Stimulated activated CD8-positive, alpha-beta memory T cell treated with anti-CD3 and anti-CD28 coated beads, Interleukin-4, amount 100 ng/mL, for 4 hours (primary cell): ENCODE results near the gene HIRA.
"Not testable (repeated sequence)": the region's sequence is repeated elsewhere in the genome, so short reads cannot be mapped to it uniquely, and the experiment has no call there.

Experiments
- DNase-seq, 2 donors: peaks; one replicate each; pipeline ENCODE4 v3.0.0-alpha.2; 2020; ENCODE audit warnings: low read depth in 2 of 2, low spot score in 1 of 2

Gene HIRA

GRCh38 chr22:19387575-19387974 lies 44.0 kb downstream of the HIRA start:
- no peak for DNase-seq

DNA sequence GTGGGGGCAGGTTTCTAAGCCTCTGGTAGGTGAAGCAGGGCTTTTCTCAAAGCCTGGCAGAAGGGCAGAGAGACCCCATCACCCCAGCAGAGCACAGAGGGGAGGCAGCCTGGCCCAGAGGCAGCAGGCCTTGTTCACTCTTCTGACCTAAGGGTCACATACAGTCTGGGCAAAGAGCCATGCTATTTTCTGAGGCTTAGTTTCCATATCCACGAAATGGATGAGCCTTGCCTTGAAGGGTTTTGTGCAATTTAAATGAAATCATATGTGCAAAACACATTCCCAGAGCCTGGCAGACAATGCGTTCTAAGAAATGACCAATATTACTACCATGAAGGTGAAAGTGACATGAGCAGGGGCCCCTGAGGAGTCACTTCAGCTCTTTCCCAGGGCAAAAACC lies 44.5 kb downstream of the HIRA start:
- no peak for DNase-seq

DNA sequence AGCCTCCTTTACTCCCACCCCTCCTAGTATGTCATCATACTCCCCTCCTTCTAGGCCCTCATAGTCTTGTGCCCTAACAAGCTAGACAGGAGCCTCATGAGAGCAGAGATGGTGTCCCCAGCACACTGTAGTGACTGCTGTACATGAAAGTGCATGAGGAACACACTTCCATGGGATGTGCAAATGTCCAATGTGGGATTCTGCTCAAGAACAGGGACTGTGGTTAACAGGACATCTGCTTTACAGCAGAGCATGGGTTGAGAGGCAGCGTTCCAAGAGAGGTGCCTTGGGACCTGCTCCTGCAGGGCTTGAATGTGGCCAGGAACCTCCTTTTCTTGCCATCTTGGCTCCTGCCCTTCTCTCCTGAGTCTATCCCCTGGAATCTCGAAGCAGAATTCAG lies 45.3 kb downstream of the HIRA start:
- DNase-seq, result no peak

- no peak for DNase-seq
Observed at GRCh38 chr22:19385221-19385906, 46.2 kb downstream of the HIRA start.

DNA sequence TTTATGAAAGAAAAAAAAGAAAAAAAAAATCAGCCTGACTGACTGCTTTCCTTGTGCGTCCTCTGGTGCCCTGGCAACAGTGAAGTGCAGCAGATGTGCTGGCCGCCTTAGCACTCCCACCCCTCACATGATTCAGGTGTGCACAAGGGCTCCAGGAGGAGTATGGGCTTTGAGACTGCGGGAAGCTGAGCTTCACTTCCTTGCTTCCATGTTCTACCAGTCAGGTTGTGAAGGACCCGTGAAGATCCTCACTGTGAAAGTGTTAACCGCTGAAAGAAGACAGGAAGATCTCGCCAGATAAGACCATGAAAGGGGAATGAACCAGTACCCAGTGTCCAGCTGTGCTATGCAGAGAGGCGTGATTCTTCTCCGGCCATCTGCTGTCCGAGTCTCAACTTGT lies 48.2 kb downstream of the HIRA start:
- DNase-seq, result no peak

DNA sequence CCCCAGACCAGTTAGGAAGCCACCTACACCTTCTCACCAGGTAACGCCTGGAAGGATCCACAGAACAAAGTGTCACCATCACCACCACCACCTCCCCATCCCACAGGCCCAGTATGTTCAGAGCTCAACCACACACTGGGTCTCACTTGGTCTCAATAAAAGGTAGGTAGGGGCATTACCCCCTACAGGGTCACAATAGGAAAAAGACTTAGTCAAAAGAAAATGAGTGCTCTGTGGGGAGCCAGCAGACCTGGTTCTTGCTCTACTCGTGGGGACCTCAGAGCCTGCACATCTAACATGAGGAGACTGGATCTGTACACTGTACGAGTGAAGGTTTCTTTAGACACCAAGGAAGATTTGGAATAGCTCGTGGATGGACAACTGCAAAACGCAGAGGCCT lies 49.3 kb downstream of the HIRA start:
- DNase-seq, result no peak

DNA sequence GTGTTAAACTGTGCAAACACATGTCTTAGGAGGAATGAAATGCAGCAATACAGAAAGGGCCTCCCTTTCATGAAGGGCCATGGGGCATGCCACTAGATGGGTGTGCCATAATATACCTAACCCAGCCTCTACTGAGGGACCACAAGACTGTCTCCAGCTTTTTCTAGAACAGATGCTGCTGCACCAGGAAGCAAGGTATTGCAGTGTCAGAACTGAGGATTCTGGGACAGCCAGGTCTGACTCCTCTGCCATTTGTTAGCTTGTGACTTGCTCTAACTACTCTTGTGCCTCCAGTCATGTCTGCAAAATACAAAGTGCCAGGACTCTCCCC lies 53.2 kb downstream of the HIRA start:
- DNase-seq, result no peak

DNA sequence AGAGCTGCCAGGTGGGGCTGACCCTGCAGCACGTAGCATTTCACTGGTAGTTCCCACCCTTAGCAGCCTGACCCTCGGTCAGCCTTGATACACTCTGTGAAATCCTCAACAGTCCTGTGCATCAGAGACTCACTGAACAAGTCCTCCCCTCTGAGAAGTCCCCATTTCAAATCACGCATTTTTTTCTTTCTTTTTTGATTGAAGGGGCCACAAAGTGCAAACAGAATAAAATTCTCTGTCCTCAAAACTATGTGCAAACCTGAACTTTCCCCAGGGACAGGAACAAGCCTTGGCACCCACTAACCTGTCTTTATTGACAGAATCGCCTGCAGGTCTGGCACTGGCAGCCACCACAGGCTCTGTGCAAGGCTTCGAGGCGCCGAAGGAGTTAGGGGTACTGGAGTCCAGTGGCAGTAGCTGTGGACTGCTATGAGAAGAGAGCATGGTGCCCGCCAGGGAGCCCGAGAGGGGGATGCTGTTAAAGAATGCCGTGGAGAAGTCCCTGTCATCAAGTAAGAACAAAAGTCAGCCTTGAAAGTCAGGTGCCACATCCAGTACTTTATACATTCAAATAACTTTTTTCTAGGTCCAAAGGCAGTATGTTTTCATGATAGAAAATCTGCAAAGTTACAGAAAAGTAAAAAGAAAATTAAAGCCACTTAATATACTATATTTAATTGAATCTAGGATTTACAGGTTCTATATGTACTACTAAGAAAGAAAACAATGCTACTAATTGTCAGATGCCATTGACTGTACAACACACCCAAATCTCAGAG lies 53.8 kb downstream of the HIRA start:
- DNase-seq, result no peak

GRCh38 chr22:19376971-19377370 lies 54.6 kb downstream of the HIRA start:
- DNase-seq, result no peak

- DNase-seq, result no peak
Observed at GRCh38 chr22:19376247-19376646, 55.3 kb downstream of the HIRA start.

GRCh38 chr22:19375435-19375834 lies 56.1 kb downstream of the HIRA start:
- no peak for DNase-seq

- no peak for DNase-seq
Observed at GRCh38 chr22:19374410-19374809, 57.1 kb downstream of the HIRA start.

DNA sequence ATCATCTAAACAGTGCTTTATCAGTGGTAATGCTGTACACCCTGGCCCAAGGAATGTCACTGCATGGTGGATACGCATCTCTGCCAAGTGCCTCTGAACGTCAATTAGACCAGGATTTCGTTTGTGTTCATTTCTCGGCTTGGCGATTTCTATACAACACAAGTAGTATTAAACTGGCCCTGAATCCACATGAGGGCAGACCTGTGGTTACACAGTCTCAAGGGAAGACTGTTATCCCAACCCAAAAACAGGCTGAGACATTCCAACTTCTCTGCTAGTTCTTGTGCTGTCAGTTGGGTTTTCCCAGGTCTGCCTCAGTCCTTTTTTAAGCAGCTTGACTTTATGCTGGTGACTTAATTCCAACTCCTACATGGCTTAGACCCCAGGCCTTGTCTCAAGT lies 58.1 kb downstream of the HIRA start:
- no peak for DNase-seq

- no peak for DNase-seq
Observed at GRCh38 chr22:19371893-19372292, 59.6 kb downstream of the HIRA start.

- no peak for DNase-seq
Observed at GRCh38 chr22:19368876-19369275, 62.7 kb downstream of the HIRA start.

DNA sequence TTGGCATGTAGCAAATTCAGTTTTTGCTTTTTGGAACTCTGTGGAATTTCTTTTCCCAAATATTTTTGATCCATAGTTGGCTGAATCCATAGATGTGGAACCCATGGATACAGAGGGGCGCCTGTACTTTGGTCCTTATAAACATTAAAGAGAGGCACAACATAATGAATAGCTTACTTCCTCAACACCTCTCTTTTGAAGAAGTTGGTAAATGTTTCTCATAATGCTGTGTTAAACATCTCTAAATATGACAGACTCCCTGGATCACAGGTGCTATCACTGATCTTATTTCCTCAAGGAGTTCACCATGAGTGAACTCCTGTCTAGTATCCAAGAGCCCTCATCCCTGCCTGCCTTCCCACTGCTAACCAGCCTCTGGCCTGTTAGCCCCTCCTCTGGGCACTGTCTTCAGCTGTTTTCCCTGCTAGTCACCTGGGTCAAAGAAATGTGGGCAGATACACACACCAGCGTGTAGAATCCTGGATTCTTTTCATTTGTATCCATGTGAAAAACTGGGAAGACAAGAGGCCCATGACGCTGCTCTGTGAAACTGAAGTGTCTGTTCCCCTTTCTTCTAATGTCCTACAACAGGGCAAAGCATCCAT lies 63.7 kb downstream of the HIRA start:
- no peak for DNase-seq

DNA sequence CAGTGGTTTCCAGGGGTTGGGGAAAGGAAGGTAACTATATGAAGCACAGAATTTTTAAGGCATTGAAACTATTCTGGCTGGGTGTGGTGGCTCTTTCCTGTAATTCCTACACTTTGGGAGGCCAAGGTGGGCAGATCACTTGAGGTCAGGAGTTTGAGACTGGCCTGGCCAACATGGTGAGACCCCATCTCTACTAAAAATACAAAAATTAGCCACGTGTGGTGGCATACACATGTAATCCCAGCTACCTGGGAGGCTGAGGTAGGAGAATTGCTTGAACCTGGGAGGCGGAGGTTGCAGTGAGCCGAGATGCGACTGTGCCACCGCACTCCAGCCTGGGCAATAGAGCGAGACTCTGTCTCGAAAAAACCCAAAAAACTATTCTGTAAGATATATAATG lies 68.0 kb downstream of the HIRA start:
- DNase-seq, result not testable (repeated sequence)

GRCh38 chr22:19361501-19362103 lies 69.9 kb downstream of the HIRA start:
- no peak for DNase-seq

DNA sequence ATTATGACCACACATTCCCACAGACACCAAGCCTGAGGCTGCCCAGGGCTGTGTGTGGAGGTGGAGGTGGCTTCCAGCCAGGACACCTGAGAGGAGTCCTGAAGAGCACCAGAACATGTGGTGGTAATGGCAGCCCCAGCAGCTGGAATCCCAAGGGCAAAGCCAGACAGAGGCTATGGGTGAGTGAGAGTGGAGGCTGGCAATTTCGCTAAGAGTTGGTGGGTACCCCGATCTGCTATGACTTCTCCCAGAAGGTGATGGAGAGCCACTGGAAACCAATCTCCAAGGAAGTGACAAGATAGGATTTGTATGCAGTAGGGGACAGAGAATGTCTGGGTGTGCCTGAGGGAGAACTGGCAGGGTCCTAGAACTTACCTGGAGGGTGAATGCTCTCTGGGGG lies 70.7 kb downstream of the HIRA start:
- no peak for DNase-seq

DNA sequence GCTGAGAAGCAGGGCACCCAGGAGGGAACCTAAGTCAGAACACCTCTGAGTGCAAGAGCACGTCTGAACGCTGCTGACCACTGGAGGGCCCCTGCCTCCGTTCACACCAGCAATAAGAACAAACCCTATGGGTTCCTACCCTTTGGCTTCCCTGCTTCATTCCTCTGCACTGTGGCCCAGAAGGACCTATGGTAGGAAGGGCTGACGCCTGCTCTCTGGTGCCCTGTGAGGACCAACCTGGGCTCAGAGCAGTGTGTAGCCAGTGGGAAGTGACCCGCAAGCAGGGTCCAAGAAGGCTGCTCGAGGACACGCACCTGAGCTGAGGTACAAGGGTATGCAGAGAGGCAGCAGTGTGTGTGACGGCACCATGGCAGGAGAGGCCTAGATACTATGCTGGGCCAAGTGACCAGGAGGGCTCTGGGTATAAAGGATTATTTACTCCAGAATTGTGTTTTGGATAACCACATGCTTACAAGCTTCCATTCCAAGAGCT lies 71.2 kb downstream of the HIRA start:
- DNase-seq, result no peak

GRCh38 chr22:19359554-19360299 lies 71.8 kb downstream of the HIRA start:
- DNase-seq, result no peak
